D721Med (cell line): ENCODE data around the gene PTPN11.

Experiments used
- DNase-seq: peaks from one replicate; pipeline ENCODE4 v3.0.0; 2011; ENCODE audit warnings: low spot score; ENCODE audit not compliant: insufficient read length
- FAIRE-seq: peaks from 2 replicates; lab custom pipeline; 2011; peaks lifted over from hg19 to GRCh38; lab: Jason Lieb, UNC
- CTCF ChIP-seq: IDR thresholded peaks from 2 replicates; pipeline ENCODE4 v1.5.1; 2012; ENCODE audit warnings: mild to moderate bottlenecking, control low read depth; ENCODE audit not compliant: insufficient read depth; ENCODE audit errors: missing control alignments

Gene PTPN11

GRCh38 chr12:112418608-112419296 is at the start of gene PTPN11:
Gene PTPN11, plus strand, starts transcription at chr12:112418947. Its CDS starts 165 bp downstream, at chr12:112419112.
- DNase-seq (peak; percentile 49), FAIRE-seq (no peak)
- peak; percentile 21 for TF ChIP-seq CTCF

- DNase-seq (no peak), FAIRE-seq (no peak)
- no peak for TF ChIP-seq CTCF
These were observed 48.5 kb upstream of the PTPN11 start for GRCh38 chr12:112370199-112370598.

GRCh38 chr12:112370868-112371510 is 47.8 kb upstream of the PTPN11 start:
- DNase-seq (no peak), FAIRE-seq (no peak)
- TF ChIP-seq CTCF = no peak

- DNase-seq = no peak
- TF ChIP-seq CTCF = no peak
- no peak for FAIRE-seq
These were observed 44.5 kb upstream of the PTPN11 start for GRCh38 chr12:112374166-112374740.

- no peak for TF ChIP-seq CTCF
- DNase-seq (no peak), FAIRE-seq (no peak)
These were observed 43.6 kb upstream of the PTPN11 start for GRCh38 chr12:112375105-112375504.

- DNase-seq (no peak), FAIRE-seq (no peak)
- TF ChIP-seq CTCF = no peak
These were observed 37.9 kb upstream of the PTPN11 start for GRCh38 chr12:112380663-112381405.
